Measurements from ENCODE around the gene GPR37L1.

GPR37L1 gene

DNA sequence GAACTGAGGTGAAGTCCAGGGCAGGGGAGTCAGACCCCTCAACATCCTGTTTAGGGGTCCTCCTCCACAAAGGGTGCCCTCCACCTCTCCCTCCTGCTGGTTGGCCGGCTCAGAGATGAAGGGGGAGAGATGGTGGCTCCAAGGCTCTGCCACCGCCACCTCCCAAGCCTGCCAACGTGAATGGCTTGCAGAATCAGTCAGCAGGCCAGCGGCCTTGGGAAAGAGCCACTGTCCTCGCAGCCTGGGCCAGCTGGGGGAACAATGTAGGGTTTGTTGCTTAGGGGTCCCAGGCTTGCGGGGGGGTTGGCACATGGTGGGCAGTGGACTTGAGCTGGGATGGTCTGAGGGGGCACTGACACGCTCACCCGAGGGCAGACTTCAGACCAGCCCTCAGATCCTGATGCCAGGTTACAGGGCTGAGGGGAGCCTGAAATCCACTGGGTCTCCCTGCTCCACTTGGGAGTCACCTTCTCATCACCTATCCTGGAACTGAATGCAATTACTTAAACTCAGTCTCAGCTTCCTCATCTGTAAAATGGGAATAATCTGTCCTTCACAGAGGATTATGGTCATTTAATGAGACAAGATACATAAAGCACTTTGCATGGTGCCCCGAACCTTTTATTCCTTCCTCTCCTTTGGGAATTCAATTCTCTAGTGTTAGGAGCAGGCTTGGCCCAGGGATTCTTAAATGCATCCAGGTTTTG is 8.3 kb downstream of the GPR37L1 start:
- TF ChIP-seq, protein P1, sequence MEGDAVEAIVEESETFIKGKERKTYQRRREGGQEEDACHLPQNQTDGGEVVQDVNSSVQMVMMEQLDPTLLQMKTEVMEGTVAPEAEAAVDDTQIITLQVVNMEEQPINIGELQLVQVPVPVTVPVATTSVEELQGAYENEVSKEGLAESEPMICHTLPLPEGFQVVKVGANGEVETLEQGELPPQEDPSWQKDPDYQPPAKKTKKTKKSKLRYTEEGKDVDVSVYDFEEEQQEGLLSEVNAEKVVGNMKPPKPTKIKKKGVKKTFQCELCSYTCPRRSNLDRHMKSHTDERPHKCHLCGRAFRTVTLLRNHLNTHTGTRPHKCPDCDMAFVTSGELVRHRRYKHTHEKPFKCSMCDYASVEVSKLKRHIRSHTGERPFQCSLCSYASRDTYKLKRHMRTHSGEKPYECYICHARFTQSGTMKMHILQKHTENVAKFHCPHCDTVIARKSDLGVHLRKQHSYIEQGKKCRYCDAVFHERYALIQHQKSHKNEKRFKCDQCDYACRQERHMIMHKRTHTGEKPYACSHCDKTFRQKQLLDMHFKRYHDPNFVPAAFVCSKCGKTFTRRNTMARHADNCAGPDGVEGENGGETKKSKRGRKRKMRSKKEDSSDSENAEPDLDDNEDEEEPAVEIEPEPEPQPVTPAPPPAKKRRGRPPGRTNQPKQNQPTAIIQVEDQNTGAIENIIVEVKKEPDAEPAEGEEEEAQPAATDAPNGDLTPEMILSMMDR (IDR thresholded peaks at IDR 0.05; ENCODE audit: control extremely low read depth, extremely low read depth, low read depth, missing control alignments): no peak

DNA sequence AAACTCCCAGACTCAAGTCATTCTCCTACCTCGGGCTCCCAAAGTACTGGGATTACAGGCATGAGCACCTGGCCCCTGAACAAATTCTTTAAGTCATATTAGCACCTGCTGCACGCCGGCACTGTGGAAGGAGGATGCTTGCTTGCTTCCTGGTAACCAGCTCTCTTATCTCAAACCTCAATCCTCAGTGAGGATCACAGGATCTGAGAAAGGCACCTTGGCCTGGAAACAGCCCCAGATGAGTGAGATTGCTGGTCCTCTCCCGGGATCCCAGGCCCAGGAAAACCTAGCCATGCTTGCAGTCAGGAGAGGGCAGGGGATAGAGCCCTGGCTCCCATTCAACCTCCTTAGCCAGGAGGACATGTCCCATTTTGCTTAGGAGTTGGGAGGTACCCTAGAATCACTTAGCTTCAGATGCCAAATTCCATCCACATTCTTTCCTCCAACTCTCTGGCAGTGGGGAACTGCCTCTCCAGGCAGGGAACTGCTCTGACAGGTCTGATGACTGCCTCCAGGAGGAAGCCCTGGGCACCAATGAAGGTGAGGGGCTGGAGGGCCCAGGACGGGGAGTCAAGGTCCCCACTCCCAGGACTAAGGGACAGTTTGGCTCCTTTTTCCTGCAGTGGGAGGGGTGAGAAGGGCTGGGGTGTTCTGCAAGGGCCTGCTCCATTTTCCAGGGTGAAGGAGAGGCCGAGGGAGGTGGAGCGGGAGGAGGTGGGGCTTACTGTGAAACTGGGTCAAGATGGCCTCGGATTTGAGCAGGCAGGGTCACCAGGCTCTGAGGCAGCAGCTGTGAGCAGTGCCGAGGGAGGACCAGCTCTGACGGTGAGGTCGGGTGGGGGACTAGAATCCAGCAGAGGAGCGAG is 9.5 kb downstream of the GPR37L1 start:
- no peak for DNase-seq (ENCODE audit: extremely low spot score)
- TF ChIP-seq, protein P1 (IDR thresholded peaks at IDR 0.05; ENCODE audit: control extremely low read depth, extremely low read depth, low read depth, missing control alignments): no peak
- CTCF ChIA-PET: interaction anchor here (1.2 to 6.3 kb wide), 5 partner anchors 10 to 236 kb away, joined by 3 to 99 read pairs (median 6); partner anchors contain the start of genes ELF3 and GPR37L1
- POLR2A ChIA-PET: interaction anchor here (0.6 to 0.7 kb wide), 2 partner anchors 14 to 1158 kb away, joined by 3 read pairs; no protein-coding TSS in a partner anchor

More for the DNA sequence above, 8.3 kb downstream of the GPR37L1 start:
- CTCF ChIA-PET: interaction anchor here (1.4 to 6.3 kb wide), 4 partner anchors 9 to 131 kb away, joined by 4 to 99 read pairs (median 9); partner anchors contain the start of gene GPR37L1
- DNase-seq (ENCODE audit: extremely low spot score): no peak
- POLR2A ChIA-PET: interaction anchor here (0.7 kb wide), 1 partner anchor 16 kb away, joined by 3 read pairs; no protein-coding TSS in a partner anchor

DNA sequence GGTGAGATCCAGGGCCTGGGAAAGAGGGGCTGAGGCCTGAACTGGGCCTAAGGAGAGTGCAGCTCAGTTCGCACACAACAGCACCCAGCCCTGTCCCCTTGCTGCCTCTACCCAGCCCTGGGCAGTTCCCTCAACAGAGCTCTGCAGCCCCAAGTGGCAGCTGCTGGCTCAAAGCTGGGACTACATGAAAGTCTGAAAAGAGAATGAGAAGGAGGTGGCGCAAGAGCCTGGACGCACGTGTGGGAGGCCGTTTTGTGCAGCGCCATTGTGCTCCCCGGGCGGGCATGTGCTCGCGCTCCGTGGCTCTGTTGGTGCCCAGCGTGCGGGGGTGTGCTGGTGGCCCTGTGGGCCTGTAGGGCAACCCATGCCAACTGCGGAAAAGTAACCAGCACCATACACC is 10.3 kb downstream of the GPR37L1 start:
- ChIA-PET CTCF (interaction anchor here (1.0 to 6.3 kb wide), 6 partner anchors 10 to 303 kb away, joined by 3 to 99 read pairs (median 14); partner anchors contain the start of genes ARL8A, ELF3 and GPR37L1), POLR2A (no interaction called here)
- TF ChIP-seq, protein P1 (IDR thresholded peaks at IDR 0.05; ENCODE audit: control extremely low read depth, extremely low read depth, low read depth, missing control alignments): no peak
- no peak for DNase-seq (ENCODE audit: extremely low spot score)

DNA sequence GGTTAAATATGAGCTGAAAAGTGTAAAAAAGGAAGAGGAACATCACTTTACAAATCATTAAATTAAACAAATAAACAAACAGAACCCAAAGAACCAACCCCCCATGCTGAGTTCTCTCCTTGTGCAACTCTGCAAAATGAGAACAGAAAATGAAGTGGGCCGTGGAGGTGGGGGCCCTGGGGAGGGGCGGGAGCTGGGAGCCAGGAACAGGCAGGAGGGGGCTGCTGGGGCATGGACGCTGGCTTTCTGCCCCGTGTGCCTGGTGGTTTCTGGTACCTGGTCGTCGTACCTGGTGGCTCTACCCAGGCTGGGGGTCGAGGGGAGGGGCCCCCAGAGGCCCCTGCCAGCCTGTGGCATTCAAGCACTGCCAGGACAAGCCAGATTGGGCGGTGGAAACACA is 10.8 kb downstream of the GPR37L1 start:
- ChIA-PET POLR2A (no interaction called here), CTCF (interaction anchor here (1.0 to 6.3 kb wide), 6 partner anchors 10 to 304 kb away, joined by 3 to 99 read pairs (median 14); partner anchors contain the start of genes ARL8A, ELF3 and GPR37L1)
- TF ChIP-seq, protein P1 (IDR thresholded peaks at IDR 0.05; ENCODE audit: control extremely low read depth, extremely low read depth, low read depth, missing control alignments): no peak
- DNase-seq (ENCODE audit: extremely low spot score): no peak

DNA sequence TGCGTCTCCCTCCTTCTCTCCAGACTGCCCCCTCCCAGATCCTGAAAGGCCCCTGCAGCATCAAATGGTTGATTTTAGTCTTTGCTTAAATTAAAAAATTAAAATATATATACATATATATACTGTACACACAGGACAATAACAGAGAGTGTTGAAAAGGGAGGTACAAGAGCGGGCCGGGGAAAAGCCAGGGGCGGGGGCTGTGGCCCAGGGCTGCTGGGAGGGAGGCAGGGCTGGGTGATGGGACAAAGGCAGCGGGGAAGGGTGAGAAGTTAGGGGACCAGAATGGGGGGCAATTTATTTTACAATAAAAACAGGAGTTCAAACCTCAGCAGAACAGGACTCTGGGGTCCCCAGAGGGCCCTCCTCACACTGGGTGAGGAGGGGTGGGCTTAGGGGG is 11.3 kb downstream of the GPR37L1 start:
- ChIA-PET CTCF (interaction anchor here (0.8 to 6.3 kb wide), 14 partner anchors 9 to 304 kb away, joined by 3 to 99 read pairs (median 10); partner anchors contain the start of genes ARL8A, ELF3 and GPR37L1), POLR2A (no interaction called here)
- DNase-seq (ENCODE audit: extremely low spot score): no peak
- TF ChIP-seq, protein P1 (IDR thresholded peaks at IDR 0.05; ENCODE audit: control extremely low read depth, extremely low read depth, low read depth, missing control alignments): no peak

GRCh38 chr1:202134645-202135172 is 12.0 kb downstream of the GPR37L1 start:
- POLR2A ChIA-PET: interaction anchor here (1.2 kb wide), 1 partner anchor 28 kb away, joined by 3 read pairs; no protein-coding TSS in a partner anchor

More at GRCh38 chr1:202134645-202135172, 12.0 kb downstream of the GPR37L1 start:
- CTCF ChIA-PET: interaction anchor here (0.8 to 6.3 kb wide), 25 partner anchors 9 to 305 kb away, joined by 3 to 99 read pairs (median 7); partner anchors contain the start of genes ARL8A, ELF3, GPR37L1 and LMOD1
- TF ChIP-seq, protein P1 (IDR thresholded peaks at IDR 0.05; ENCODE audit: control extremely low read depth, extremely low read depth, low read depth, missing control alignments): no peak
- no peak for DNase-seq (ENCODE audit: extremely low spot score)
